ENCODE data around the gene STAP1. TPM values are rescaled to one million over a fixed set of nuclear protein-coding genes. Genes with fewer than 3 reads are reported as not detected.

The STAP1 gene
- polyA plus RNA-seq, 1 of the 3 experiments (the other 2 are of a cell fraction): not detected

DNA sequence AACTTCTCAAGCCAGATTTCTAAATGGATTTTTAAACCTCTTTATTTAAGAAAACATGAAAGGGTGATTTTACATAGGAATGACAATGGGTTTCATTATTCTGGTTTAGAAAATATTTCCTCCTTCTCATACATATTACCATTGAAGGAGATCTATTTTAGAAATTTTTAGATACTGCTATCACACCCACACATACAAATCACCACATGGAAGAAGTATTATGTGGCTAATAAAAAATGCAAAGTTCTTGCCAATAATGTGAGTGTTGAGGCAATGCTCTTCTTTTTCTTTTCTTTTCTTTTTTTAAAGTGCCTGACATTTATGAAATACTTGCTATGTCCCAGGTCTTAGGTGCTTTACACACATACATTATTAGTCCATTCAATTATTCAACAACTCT lies 6.8 kb downstream of the STAP1 start (continued):
- no peak for TF ChIP-seq CHD2 (IDR thresholded peaks at IDR 0.05; ENCODE audit: low read length, partially characterized antibody)
- no peak for TF ChIP-seq POLR2AphosphoS5 (IDR thresholded peaks at IDR 0.05; ENCODE audit: low read depth, low read length)
- TF ChIP-seq YY1 (IDR thresholded peaks at IDR 0.05; ENCODE audit: low read depth): no peak
- TF ChIP-seq SIN3A (IDR thresholded peaks at IDR 0.05; ENCODE audit: borderline replicate concordance, low read depth, low read length): no peak
- TF ChIP-seq ELF1 (IDR thresholded peaks at IDR 0.05): no peak
- TF ChIP-seq, protein P1, sequence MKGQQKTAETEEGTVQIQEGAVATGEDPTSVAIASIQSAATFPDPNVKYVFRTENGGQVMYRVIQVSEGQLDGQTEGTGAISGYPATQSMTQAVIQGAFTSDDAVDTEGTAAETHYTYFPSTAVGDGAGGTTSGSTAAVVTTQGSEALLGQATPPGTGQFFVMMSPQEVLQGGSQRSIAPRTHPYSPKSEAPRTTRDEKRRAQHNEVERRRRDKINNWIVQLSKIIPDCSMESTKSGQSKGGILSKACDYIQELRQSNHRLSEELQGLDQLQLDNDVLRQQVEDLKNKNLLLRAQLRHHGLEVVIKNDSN (IDR thresholded peaks at IDR 0.05; ENCODE audit: borderline replicate concordance, low read depth): no peak

DNA sequence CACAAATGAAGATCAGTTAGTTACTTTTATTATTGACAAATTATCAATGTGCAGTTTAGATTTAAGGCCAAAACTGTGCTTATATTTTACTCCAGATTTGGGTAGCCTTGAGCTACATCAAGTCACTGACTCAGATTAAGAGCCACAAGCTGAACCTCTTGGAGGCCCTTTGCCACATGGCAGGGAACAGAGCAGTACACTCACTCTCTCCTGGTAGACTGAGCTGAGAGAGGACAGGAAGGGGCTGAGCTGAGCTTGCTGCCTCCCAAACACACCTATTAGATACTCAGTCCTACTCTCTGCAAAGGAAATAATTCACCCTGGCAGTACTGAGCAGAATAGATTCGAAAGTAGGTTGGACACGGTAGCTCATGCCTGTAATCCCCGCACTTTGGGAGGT lies 7.8 kb downstream of the STAP1 start:
- H3K27me3 ChIP-seq (ENCODE audit: insufficient read depth): no peaks in the 10 kb centered on the region
- H2AFZ ChIP-seq (ENCODE audit: low read depth): no peak overlapping the region
- no peaks in the 10 kb centered on the region; a peak in 1 of 4 replicates for H3K4me1 ChIP-seq (ENCODE audit: control insufficient read depth in 1 of 2, insufficient read depth in 2 of 2, low read depth in 1 of 2, low read length in 1 of 2)
- H3K36me3 ChIP-seq (replicated peaks in 1 of 2; ENCODE audit: control insufficient read depth in 1 of 2, insufficient read depth in 2 of 2, low read length in 1 of 2): no peaks in the 10 kb centered on the region
- no peaks in the 10 kb centered on the region for H3K9me2 ChIP-seq
- no peak for DNase-seq
- no peak overlapping the region for H3K27ac ChIP-seq (ENCODE audit: low read depth in 2 of 2, low read length in 1 of 2)
- no peaks in the 10 kb centered on the region for H3F3A ChIP-seq (replicated peaks; ENCODE audit: insufficient read depth)
- no peaks in the 10 kb centered on the region for H3K9me3 ChIP-seq
- 73% methylated on average over 3 of the region's 3 CpGs for WGBS (ENCODE audit: low lambda C conversion rate)
- H3K4me2 ChIP-seq: no peak overlapping the region
- no peak overlapping the region for H3K4me3 ChIP-seq (ENCODE audit: low read depth in 2 of 2, low read length in 1 of 2)
- no peak for TF ChIP-seq CHD2 (IDR thresholded peaks at IDR 0.05; ENCODE audit: low read length, partially characterized antibody)
- TF ChIP-seq, protein P2, sequence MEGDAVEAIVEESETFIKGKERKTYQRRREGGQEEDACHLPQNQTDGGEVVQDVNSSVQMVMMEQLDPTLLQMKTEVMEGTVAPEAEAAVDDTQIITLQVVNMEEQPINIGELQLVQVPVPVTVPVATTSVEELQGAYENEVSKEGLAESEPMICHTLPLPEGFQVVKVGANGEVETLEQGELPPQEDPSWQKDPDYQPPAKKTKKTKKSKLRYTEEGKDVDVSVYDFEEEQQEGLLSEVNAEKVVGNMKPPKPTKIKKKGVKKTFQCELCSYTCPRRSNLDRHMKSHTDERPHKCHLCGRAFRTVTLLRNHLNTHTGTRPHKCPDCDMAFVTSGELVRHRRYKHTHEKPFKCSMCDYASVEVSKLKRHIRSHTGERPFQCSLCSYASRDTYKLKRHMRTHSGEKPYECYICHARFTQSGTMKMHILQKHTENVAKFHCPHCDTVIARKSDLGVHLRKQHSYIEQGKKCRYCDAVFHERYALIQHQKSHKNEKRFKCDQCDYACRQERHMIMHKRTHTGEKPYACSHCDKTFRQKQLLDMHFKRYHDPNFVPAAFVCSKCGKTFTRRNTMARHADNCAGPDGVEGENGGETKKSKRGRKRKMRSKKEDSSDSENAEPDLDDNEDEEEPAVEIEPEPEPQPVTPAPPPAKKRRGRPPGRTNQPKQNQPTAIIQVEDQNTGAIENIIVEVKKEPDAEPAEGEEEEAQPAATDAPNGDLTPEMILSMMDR (IDR thresholded peaks at IDR 0.05): no peak
- no peak for TF ChIP-seq FOSL2 (IDR thresholded peaks at IDR 0.05; ENCODE audit: borderline replicate concordance, low read depth)
- TF ChIP-seq, protein P3, sequence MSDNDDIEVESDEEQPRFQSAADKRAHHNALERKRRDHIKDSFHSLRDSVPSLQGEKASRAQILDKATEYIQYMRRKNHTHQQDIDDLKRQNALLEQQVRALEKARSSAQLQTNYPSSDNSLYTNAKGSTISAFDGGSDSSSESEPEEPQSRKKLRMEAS (IDR thresholded peaks at IDR 0.05; ENCODE audit: low read depth): no peak
- TF ChIP-seq, protein P4, sequence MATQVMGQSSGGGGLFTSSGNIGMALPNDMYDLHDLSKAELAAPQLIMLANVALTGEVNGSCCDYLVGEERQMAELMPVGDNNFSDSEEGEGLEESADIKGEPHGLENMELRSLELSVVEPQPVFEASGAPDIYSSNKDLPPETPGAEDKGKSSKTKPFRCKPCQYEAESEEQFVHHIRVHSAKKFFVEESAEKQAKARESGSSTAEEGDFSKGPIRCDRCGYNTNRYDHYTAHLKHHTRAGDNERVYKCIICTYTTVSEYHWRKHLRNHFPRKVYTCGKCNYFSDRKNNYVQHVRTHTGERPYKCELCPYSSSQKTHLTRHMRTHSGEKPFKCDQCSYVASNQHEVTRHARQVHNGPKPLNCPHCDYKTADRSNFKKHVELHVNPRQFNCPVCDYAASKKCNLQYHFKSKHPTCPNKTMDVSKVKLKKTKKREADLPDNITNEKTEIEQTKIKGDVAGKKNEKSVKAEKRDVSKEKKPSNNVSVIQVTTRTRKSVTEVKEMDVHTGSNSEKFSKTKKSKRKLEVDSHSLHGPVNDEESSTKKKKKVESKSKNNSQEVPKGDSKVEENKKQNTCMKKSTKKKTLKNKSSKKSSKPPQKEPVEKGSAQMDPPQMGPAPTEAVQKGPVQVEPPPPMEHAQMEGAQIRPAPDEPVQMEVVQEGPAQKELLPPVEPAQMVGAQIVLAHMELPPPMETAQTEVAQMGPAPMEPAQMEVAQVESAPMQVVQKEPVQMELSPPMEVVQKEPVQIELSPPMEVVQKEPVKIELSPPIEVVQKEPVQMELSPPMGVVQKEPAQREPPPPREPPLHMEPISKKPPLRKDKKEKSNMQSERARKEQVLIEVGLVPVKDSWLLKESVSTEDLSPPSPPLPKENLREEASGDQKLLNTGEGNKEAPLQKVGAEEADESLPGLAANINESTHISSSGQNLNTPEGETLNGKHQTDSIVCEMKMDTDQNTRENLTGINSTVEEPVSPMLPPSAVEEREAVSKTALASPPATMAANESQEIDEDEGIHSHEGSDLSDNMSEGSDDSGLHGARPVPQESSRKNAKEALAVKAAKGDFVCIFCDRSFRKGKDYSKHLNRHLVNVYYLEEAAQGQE (IDR thresholded peaks at IDR 0.05; ENCODE audit: low read depth, low read length): no peak
- TF ChIP-seq NRF1 (IDR thresholded peaks at IDR 0.05; ENCODE audit: low read depth, low read length): no peak
- TF ChIP-seq, protein P1 (IDR thresholded peaks at IDR 0.05; ENCODE audit: borderline replicate concordance, low read depth): no peak
- no peak for TF ChIP-seq EZH2phosphoT487 (IDR thresholded peaks at IDR 0.05; ENCODE audit: borderline replicate concordance, low read depth)
- TF ChIP-seq ELF1 (IDR thresholded peaks at IDR 0.05): no peak
- TF ChIP-seq, protein P5, sequence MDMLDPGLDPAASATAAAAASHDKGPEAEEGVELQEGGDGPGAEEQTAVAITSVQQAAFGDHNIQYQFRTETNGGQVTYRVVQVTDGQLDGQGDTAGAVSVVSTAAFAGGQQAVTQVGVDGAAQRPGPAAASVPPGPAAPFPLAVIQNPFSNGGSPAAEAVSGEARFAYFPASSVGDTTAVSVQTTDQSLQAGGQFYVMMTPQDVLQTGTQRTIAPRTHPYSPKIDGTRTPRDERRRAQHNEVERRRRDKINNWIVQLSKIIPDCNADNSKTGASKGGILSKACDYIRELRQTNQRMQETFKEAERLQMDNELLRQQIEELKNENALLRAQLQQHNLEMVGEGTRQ (IDR thresholded peaks at IDR 0.05; ENCODE audit: borderline replicate concordance, low read depth, low read length): no peak
- no peak for TF ChIP-seq SIN3A (IDR thresholded peaks at IDR 0.05; ENCODE audit: borderline replicate concordance, low read depth, low read length)
- TF ChIP-seq JUND (IDR thresholded peaks at IDR 0.05): no peak
- no peak for TF ChIP-seq GATA2 (CRISPR knock-in tag; IDR thresholded peaks at IDR 0.05)
- no peak for TF ChIP-seq FOXM1 (IDR thresholded peaks at IDR 0.05; ENCODE audit: low read depth)
- CTCF ChIA-PET: interaction anchor here (0.6 kb wide), 1 partner anchor 283 kb away, joined by 3 read pairs; no protein-coding TSS in a partner anchor
- H3K79me2 ChIP-seq (ENCODE audit: insufficient read depth): no peaks in the 10 kb centered on the region
- POLR2A ChIA-PET: no interaction called here
- H3K9ac ChIP-seq: no peak overlapping the region
- no peaks in the 10 kb centered on the region for H4K20me1 ChIP-seq (ENCODE audit: insufficient read depth)

Data from SK-N-SH (cell line).